HS-5 (cell line): ENCODE data around the gene HSD17B13.

Source experiments
- DNase-seq: peaks from one replicate; pipeline ENCODE4 v3.0.0-alpha.2; 2012; ENCODE audit warnings: low read depth

The HSD17B13 gene

GRCh38 chr4:87322754-87323153 is at the start of gene HSD17B13:
Gene HSD17B13, minus strand, starts transcription at chr4:87322882. Its CDS starts 41 bp downstream, at chr4:87322841.
- DNase-seq, result no peak

- DNase-seq, result no peak
These were observed 47.4 kb upstream of the HSD17B13 start for GRCh38 chr4:87370068-87370467.

GRCh38 chr4:87366521-87367162 is 44.0 kb upstream of the HSD17B13 start:
- DNase-seq, result no peak

- no peak for DNase-seq
These were observed 42.7 kb upstream of the HSD17B13 start for GRCh38 chr4:87365348-87365747.

GRCh38 chr4:87363552-87363951 is 40.9 kb upstream of the HSD17B13 start:
- no peak for DNase-seq

- no peak for DNase-seq
These were observed 37.8 kb upstream of the HSD17B13 start for GRCh38 chr4:87360338-87360935.

- no peak for DNase-seq
These were observed 36.6 kb upstream of the HSD17B13 start for GRCh38 chr4:87359258-87359657.

- DNase-seq, result no peak
These were observed 34.3 kb upstream of the HSD17B13 start for GRCh38 chr4:87356832-87357526.

- DNase-seq, result no peak
These were observed 31.8 kb upstream of the HSD17B13 start for GRCh38 chr4:87354168-87355102.

GRCh38 chr4:87353592-87353991 is 30.9 kb upstream of the HSD17B13 start:
- DNase-seq, result no peak

- DNase-seq, result no peak
These were observed 22.5 kb upstream of the HSD17B13 start for GRCh38 chr4:87345139-87345538.

GRCh38 chr4:87342872-87343271 is 20.2 kb upstream of the HSD17B13 start:
- no peak for DNase-seq

GRCh38 chr4:87341954-87342635 is 19.4 kb upstream of the HSD17B13 start:
- DNase-seq, result peak; percentile 28

- DNase-seq, result no peak
These were observed 16.8 kb upstream of the HSD17B13 start for GRCh38 chr4:87339440-87339839.

GRCh38 chr4:87337361-87337760 is 14.7 kb upstream of the HSD17B13 start:
- DNase-seq, result no peak

- no peak for DNase-seq
These were observed 10.6 kb upstream of the HSD17B13 start for GRCh38 chr4:87333267-87333666.

GRCh38 chr4:87330761-87331160 is 8.1 kb upstream of the HSD17B13 start:
- DNase-seq, result no peak

- no peak for DNase-seq
These were observed 4.5 kb upstream of the HSD17B13 start for GRCh38 chr4:87327136-87327535.

GRCh38 chr4:87326460-87326859 is 3.8 kb upstream of the HSD17B13 start:
- DNase-seq, result no peak

- DNase-seq, result no peak
These were observed 794 bp downstream of the HSD17B13 start for GRCh38 chr4:87321888-87322287.

GRCh38 chr4:87317527-87317926 is 5.2 kb downstream of the HSD17B13 start:
- DNase-seq, result no peak

GRCh38 chr4:87316961-87317360 is 5.7 kb downstream of the HSD17B13 start:
- DNase-seq, result no peak
